ENCODE measurements around the gene CRYBB1.

DNA sequence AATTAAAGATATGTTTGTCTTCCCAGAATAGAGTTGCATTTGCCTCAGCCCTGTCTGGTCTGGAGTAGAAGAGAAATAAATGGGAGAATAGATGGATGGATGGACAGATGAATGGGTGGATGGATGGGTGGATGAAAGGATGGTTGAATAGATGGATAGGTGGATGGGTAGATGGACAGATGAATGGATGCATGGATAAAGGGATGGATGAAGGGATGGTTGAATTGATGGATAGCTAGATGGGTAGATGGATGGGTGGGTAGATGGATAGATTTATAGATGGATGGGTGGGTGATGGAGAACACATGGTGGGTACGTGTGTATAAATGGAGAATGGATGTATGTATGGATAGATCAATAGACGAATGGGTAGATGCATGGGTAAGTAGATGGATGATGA, 8.5 kb downstream of the CRYBB1 start:
- TF ChIP-seq GATA2 (IDR thresholded peaks at IDR 0.05; ENCODE audit: low read depth, low read length) = no peak
- TF ChIP-seq GATA3 (IDR thresholded peaks at IDR 0.05; ENCODE audit: low read depth, low read length) = no peak
